HG02943 (cell line): ENCODE measurements around the gene KRI1.

Source experiments
- ATAC-seq: cut with Tn5 transposase; IDR thresholded peaks from one replicate; pipeline ENCODE4 v1.9.1; 2021; ENCODE audit warnings: mild to moderate bottlenecking, low read depth, moderate library complexity; ENCODE audit not compliant: unreplicated experiment

Gene KRI1

GRCh38 chr19:10521461-10522171, 44.2 kb downstream of the KRI1 start:
- no peak for ATAC-seq

- ATAC-seq, result no peak
Measured at GRCh38 chr19:10520652-10521318, 45.0 kb downstream of the KRI1 start.

GRCh38 chr19:10519421-10519820, 46.4 kb downstream of the KRI1 start:
- ATAC-seq, result no peak

GRCh38 chr19:10518444-10519361, 47.1 kb downstream of the KRI1 start:
- ATAC-seq, result no peak

GRCh38 chr19:10517760-10518443, 47.9 kb downstream of the KRI1 start:
- no peak for ATAC-seq

GRCh38 chr19:10517361-10517759, 48.5 kb downstream of the KRI1 start, which contains the start of gene S1PR5:
Gene S1PR5 (minus strand): TSS chr19:10517447. CDS start chr19:10515011, 2,436 bp downstream.
- no peak for ATAC-seq

GRCh38 chr19:10516671-10517286, 49.0 kb downstream of the KRI1 start:
- no peak for ATAC-seq

- ATAC-seq, result no peak
Measured at GRCh38 chr19:10516064-10516385, 49.8 kb downstream of the KRI1 start.

GRCh38 chr19:10514211-10515145, 51.3 kb downstream of the KRI1 start:
- no peak for ATAC-seq

GRCh38 chr19:10513223-10513622, 52.6 kb downstream of the KRI1 start:
- no peak for ATAC-seq

GRCh38 chr19:10510301-10510802, 55.5 kb downstream of the KRI1 start:
- no peak for ATAC-seq

GRCh38 chr19:10508707-10509106, 57.1 kb downstream of the KRI1 start:
- no peak for ATAC-seq

GRCh38 chr19:10508036-10508435, 57.8 kb downstream of the KRI1 start:
- ATAC-seq, result no peak

- no peak for ATAC-seq
Measured at GRCh38 chr19:10505583-10506229, 60.1 kb downstream of the KRI1 start.
